NCI-H187 (cell line): ENCODE results near the gene ARID3B.
A peak's percentile ranks its signal among the peaks of the same experiment; 100 is the strongest.
"Not testable (repeated sequence)": the region's sequence is repeated elsewhere in the genome, so short reads cannot be mapped to it uniquely, and the experiment has no call there.

Experiments used
- DNase-seq, 2 experiments: peaks; one replicate each; lab custom pipeline; 2025; lab: John Stamatoyannopoulos, UW

Gene ARID3B

DNA sequence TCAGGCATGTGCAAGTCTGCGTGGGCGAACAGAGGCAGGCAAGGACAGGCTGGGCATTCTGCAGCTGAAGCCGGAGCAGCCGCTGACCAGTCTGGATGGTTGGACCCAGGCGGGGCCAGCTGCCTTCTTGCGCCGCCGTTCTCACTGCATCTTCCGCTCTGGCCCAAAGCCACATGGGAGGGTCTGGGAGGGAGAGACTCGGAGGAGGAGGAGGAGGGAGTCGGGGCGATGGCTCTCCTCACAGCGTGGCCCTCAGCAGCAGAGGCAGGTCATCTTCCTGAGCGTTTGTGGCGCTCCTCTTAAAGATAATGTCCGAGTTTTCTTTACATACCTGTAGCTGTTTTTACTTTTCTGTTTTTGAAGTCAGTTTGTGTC, 80.5 kb downstream of the ARID3B start:
- DNase-seq, result no peak

DNA sequence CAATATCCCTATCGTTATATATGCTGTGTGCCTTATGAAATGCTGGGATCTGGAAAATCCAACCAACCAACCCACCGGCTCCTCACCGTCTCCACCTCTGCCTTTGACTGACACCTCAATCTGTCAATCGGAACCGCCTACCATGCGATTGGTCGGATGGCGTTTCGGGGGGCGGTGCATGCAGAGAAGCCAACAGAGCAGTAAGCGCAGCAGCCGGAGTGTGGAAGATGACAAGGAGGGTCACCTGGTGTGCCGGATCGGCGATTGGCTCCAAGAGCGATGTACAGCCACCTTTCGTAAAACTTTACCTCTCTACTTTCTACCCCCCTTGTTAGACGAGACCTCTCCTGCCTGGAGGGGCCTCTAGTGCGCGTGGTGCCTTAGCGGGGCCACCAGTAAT, 80.9 kb downstream of the ARID3B start:
- DNase-seq, result no peak

DNA sequence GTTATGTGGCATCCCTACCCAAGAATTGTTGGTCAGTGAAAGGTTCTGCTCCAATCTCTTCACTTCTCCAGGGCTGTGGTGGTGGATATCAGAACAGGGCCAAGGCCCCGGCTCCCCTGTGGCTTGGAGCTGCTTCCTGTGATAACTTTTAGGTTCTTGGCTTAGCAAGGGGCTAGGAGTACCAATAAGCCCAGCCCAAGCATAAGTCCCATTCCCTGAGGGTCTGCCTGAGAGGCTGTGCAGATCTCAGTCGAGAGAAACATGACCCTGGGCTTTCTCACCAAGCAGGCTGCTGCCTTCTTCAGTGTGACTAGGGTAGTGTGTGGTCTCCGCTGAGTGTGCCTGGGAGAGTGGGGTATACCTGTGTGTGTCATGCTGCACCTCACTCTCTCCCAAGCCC, 81.7 kb downstream of the ARID3B start:
- no peak for DNase-seq

DNA sequence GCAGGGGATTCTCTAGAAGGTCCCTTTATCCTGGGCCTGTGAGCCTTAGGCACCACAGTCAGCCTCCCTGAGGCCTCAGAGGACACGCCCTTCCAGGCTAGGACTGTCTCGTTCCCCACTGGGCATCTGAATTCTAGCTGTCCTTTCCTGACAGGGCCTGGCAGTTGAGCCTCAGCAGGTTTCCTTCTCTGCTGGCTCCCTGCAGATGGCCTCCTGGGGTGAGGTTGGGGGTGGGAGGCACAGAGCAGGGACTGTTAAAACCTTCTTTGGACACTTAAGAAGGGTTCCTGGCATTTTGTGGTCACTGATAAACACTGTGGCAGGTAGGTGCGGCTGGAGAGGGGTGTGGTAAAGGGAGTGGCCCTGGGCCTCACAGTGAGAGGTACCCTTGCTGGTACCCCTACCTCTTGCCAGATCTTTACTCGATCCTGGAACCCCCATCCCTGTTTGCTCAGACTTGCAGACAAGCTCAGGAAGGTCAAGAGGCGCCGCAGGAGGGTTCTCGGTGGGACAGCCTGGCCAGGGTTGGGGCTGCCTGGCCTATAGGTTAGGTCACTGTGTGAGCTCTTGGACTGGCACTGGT, 83.1 kb downstream of the ARID3B start:
- DNase-seq, result no peak

DNA sequence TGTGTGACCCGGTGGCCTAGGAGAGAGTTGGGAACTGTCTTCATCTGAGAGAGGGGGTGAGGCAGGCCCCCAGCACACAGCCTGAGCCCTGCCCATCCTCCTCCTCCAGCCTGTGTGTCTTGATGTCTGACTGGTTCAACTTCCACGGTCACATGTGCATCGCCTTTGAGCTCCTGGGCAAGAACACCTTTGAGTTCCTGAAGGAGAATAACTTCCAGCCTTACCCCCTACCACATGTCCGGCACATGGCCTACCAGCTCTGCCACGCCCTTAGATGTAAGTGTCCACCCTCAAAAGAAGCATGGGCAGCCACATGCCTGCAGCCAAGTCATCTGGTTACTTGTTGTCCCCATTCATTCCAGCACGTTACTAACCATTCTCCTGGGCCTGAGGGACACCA, 84.7 kb downstream of the ARID3B start:
- no peak for DNase-seq

DNA sequence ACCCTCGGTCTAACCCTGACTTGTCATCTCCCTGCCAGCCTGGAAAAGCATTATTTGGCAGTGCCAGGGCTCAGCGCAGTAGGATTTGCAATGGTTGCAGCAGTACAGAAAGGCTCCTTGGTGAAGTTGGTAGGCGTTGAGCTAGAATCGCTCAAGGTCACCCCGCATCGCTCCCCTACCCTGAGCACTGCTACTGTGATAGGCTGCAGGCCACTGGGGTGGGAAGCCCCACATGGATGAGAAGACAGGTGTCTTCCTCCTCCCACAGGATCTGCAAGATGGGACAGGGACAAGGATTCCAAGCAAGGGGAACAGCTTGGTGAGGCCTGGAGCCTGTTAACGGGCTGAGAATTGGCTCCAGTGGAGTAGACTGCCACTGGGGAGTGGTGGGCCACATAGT, 85.3 kb downstream of the ARID3B start:
- DNase-seq, result no peak

DNA sequence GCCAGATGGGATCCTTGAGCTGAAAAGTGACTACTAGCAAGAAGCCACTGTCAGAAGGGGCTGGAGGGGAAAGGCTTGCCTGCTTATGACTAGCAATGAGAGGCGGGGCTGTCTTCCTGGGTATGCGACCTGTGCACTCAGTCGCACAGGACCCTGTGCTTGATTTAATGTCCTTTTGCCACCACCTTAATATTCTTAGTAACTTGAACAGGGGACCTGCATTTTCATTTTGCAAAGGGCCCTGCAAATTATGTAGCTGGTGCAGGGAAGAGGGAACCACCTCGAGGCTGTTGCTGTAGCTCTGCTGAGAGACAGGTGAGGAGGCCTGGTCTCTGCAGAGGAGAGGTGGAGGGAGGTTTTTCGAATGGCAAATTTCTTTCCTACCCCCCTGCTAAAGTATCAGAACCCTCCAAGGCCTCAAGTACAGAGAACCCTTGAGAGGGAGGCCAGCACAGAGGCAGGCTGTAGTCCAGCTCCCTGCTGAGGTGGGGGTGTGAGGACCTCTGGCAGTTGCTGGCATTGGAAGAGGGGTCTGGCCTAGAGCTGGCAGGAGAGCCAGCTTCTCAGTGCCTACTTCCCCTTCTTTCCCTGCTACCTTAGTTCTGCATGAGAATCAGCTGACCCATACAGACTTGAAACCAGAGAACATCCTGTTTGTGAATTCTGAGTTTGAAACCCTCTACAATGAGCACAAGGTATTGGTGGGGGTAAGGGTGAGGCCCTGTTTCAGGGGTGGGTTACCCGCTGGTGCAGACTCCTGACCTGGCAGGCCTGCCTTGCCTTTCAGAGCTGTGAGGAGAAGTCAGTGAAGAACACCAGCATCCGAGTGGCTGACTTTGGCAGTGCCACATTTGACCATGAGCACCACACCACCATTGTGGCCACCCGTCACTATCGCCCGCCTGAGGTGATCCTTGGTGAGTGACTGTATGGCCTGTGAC, 86.0 kb downstream of the ARID3B start:
- no peak for DNase-seq

DNA sequence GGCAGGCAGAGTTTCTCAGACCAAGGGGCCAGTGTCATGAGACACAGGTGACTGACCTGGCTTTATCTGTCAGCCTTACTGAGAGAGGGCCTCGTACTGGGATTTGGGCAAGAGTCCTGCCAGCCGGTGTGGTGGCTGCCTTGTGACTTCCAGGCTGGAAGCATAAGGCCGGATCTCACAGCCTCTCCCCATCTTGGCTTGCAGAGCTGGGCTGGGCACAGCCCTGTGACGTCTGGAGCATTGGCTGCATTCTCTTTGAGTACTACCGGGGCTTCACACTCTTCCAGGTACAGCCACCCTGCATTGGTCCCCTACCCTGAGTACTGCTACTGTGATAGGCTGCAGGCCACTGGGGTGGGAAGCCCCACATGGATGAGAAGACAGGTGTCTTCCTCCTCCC, 86.7 kb downstream of the ARID3B start:
- no peak for DNase-seq

DNA sequence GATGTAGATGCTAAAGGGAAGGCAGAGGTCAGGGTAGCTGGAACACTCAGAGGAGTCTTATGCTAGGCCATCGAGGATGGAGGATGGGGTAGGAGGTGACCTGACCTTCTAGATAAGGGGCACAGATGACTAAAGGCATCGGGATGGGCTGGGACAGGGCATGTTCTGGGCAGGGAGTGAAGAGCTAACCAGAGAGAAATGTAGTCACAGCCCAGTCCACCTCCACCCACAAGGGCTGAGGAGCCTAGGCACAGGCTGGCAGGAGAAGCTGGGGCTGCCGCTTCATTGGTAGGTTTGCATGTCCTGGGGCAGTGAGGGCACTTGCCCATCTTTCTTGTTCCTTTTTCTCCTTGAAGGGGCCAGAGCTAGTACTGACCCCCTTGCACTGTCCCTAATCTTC, 87.2 kb downstream of the ARID3B start:
- DNase-seq, result no peak

DNA sequence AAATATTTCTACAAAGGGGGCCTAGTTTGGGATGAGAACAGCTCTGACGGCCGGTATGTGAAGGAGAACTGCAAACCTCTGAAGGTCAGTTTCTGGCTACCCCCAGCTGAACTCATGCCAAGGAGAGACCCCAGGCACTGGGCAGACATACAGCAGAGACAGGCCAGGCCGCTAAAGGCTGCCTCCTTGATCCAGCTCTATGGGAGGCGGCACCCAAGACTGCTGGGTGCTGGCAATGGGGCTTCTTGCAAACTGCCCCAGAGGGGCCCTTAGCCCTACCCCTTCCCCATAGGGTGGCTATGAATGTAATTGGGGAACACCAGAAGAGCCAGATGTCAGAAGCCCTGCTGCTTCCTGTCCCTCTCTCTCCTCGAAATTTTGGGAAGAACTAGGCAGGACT, 87.9 kb downstream of the ARID3B start:
- DNase-seq, result no peak

DNA sequence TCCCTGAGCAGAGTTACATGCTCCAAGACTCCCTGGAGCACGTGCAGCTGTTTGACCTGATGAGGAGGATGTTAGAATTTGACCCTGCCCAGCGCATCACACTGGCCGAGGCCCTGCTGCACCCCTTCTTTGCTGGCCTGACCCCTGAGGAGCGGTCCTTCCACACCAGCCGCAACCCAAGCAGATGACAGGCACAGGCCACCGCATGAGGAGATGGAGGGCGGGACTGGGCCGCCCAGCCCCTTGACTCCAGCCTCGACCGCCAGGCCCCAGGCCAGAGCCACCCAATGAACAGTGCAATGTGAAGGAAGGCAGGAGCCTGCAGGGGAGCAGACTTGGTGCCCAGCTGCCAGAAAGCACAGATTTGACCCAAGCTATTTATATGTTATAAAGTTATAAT, 88.7 kb downstream of the ARID3B start:
- not testable (repeated sequence) for DNase-seq

DNA sequence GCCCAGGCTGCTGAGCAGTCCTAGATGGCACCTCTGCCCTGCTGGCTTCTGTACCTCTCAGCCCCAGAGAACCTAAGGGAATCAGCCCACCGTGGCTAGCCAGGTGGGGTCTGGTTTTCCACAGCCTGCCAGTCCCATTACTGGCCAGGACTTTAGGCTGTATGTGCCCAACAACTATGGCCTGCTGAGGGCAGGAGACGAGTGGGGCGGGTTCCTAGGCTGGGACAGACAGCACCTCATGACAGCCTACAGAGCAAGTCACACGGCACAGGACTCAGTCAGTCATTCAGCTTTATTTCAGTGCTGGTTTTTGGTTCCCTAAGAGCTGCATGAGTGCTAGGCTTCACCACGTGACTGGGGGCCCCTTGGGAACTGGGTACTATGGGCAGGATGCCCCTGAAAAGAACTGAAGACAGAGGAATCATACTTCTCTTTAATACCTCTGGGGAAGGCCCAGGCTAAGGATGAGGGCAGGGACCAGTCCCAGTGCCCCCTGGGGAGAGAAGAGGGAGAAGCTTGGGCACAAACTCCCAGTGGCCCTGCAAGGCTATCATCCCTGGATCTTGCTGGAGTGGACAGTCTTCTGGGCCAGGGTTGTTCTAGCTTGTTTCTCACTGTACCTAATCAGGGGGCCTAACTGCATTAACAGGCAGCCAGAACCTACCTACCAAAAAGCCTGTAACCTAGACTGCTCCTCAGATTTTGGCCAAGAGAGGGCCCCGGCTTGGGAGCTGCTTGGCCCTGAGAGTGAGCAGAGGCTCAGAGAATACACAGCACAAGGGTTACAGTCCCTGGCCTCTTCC, 89.5 kb downstream of the ARID3B start:
- DNase-seq, result no peak

DNA sequence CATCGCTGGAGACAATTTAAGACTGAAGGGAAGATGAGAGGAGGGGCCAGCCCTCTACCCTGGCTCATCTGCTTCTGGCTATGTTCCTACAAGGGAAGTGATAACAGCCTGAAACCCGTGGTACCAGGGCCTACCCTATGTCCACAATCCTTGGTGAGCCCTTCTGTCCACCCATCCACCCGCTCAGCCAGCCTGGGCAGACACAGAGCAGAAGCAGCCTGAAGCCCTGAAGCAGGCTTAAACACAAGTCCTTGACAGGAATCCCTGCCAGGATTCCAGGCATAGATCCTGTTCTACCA, 90.0 kb downstream of the ARID3B start:
- DNase-seq, result no peak

DNA sequence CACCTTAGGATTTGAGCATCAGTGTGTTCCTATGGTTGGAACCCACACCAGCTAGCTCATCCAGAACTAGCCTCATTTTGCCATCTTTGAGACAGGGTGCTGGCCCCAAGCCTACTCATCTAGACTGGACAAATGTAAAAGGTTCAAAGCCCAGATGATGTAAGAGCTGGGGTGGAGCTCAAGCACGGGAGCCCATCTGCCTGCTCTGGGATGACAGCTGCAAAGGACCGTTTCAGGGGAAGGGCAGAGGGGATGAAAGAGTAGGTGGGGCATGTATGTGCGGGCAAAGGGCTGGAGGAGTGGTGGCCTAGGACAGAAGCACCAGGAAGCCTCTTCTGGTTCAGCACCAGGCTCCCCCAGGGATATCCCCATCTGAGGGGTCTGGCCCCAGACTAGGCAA, 90.4 kb downstream of the ARID3B start:
- DNase-seq, result no peak

DNA sequence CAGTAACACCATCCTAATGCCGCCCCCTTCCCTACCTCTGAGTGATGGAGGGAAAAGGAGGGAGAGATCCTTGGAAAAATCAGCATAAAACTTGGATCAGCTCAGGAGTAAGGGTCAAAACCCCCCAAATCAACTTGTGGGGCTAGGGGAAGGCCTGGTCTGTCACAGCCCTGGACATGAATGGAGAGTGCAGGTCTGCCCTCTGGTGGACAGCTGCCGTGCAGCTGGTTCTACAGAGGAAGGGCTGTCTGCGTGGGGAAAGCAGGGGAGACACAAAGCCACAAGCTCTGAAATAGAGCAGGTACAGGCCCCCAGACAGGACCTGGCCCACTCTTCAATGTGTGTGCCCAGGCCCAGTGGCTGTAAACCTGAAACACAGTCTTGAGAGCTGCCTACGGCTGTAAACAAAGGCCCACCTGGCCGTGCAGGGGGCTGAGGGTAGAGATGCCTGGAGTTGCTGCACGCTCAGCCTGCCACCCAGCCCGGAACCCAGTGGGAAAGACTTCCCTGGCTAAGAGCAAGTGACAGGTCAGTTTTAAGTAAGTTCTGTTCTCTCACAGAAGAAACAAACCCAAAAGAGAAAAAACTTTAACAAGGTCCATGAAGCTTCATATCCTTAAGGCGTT, 91.0 kb downstream of the ARID3B start:
- DNase-seq, result no peak

DNA sequence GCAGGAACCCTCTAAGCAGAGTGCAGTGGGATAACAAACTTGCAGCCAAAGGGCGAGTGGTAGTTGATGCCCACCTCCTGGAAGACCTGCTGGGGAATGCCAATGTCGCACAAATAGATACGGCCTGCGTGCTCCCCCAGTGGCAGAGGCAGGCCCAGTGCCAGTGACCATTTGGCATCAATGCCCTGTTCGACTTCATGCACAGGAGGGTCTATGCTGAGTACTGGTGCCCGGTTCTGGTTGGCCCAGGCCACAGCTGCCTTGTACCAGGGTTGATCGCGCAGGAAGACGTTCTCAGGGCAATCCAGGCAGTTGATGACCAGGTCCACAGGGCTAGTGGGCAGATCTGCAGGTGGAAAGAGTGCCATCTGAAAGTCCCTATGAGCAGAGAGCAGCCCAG, 91.6 kb downstream of the ARID3B start:
- DNase-seq, result no peak

DNA sequence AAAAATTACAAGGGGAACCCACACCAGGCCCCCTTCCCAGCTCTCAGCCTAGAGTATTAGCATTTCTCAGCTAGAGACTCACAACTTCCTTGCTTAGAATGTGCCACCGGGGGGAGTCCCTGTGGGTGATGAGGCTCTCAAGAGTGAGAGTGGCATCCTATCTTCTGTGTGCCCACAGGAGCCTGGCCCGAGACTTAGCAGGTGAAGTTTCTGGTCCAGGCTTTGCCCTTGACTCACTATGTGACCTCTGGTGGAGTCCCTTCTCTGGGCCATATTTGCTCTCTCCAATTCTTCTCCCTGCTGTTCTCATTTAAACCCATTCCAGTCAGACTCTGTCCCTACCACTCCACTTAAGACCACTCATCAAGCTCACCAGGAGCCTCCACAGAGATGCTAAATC, 92.8 kb downstream of the ARID3B start:
- no peak for DNase-seq

DNA sequence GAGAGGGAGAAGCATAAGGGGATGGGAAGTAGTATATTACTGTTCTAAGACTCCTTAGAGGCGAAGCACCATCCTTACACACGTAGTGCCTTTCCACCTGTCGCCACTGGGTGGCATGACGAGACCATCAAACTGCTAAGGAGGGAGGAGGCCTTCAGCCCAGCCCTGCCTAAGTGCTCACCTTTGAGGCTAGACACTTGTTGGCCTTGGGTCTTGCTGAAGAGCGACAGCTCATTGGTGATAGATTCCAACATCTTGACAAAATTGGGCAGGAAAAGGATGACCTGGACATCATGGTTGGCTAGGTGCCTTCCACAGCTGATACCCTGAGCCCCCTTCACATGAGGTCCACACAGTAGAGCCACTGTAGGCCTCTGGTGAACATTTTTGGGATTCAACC, 94.2 kb downstream of the ARID3B start:
- DNase-seq, result peak; percentile 20 to 41

DNA sequence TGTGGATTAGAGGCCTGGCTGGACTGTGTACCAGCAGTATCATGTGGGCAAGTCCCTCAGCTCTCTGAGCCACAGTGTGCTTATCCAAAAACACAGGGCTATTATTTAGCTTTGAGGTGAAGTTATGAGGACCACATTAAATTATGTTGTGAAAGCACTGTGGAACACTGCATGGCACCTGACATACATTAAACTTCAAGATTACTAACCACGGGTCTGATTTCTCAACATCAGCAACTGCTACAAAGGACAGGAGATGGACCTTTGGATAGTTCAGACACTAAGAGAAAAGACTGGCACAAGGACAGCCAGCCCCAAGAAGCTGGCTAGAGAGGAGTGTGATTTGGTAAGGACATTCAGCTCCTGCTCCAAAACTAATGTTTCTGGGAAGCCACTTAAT, 96.0 kb downstream of the ARID3B start:
- no peak for DNase-seq

DNA sequence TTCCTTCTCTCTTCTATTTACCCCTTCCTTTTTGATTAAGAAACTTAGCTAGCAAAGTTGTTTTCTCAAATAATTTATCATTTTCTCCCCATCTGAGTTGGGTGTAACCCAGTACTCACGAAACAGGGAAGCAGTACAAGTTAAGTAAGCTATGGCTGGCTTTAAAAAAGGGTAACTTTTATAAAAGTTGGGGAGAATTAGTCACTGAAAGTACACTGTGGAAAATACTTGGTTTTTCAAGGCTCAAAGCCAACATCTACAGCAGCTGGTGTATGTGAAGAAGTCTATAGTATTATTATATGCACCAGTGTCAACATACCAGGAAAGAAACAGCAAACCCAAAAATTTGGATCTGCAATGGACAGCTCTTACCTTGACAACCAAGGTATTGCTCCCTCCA, 100.1 kb downstream of the ARID3B start:
- DNase-seq, result no peak

DNA sequence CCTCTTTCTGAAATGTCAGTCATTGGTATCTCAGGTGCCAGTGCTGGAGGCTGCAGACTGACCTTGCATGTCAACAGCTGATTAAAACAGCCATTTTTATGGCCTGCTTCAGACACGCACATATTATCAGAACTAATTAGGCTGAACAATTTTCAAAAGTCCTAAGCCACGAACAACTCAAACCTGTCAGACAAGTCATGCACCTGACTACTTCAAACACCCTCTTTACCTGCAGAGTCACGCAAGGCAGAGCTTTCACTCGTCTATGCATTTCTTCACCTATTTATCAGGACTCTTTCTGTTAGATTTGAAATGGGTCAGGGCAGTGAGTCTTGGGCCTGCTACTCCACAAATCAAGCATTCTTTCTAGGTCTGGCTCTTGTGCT, 101.3 kb downstream of the ARID3B start:
- no peak for DNase-seq

DNA sequence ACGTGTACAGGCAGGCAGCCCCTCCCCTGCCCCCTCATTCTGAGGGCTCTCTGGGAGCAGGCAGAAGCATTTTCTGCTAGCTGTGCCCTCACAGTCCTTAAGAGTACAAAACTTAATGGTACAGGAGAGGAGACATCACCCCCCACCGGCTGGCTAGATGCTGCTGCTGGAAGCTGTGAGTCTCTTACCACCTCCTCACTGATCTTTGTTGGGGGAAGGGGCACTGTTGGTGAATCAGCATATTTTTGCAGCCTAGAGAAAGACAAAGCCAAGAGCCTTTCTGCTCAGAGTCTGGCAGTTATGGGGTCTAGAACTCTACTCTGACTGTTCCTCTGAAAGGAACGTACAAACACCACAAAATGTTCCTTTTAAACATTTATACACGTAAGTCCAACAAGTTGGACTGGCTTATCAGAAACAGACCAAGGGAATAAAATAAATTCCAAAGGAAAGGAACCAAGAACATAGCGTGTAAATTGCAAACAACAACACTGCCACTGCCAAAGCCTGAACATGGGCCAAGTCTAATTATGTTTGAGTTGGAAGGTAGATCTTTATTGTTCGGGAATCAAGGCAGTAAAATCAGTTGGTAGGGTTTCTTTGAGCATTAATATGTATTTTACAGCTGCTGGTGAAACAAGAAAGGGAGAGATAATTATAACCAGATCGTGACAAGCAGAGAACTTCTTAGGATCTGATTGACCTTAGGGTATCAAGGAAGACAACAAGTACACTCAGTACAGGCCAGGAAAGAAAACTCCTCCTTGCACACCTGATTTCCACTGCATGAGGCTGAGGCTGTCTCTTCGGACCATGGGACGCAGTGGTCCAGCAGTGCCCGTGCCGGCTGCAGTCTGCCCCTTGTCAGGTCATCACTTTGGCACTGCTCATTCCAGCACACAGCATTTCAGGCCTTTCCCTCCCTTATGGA, 102.0 kb downstream of the ARID3B start:
- DNase-seq, result no peak
